MM.1S (cell line): Measurements from ENCODE around the gene FOXP4.
"Not testable (repeated sequence)": the region's sequence is repeated elsewhere in the genome, so short reads cannot be mapped to it uniquely, and the experiment has no call there.

Source experiments
- DNase-seq: peaks from one replicate; pipeline ENCODE4 v3.0.0-alpha.2; 2015
- H2AFZ ChIP-seq: fragments of 300-600 bp; sonication (generic); 2 replicates; pipeline ENCODE4 v1.6.0; 2016; ENCODE audit warnings: antibody characterized with exemption, low read length
- H3F3A ChIP-seq: fragments of 300-600 bp; sonication (generic); 2 replicates; pipeline ENCODE4 v1.6.1; 2016; ENCODE audit warnings: mild to moderate bottlenecking, antibody characterized with exemption, low read length, moderate library complexity, mixed read lengths; ENCODE audit not compliant: insufficient read depth
- H3K27ac ChIP-seq: fragments of 300-600 bp; sonication (generic); 2 replicates; pipeline ENCODE4 v1.5.1; 2016; ENCODE audit warnings: mild to moderate bottlenecking, low read length
- H3K27me3 ChIP-seq: fragments of 300-600 bp; sonication (generic); replicated peaks from 2 replicates; pipeline ENCODE4 v1.6.0; 2016; ENCODE audit warnings: low read length; ENCODE audit not compliant: insufficient read depth
- H3K36me3 ChIP-seq: fragments of 300-600 bp; sonication (generic); replicated peaks from 2 replicates; pipeline ENCODE4 v1.6.1; 2016; ENCODE audit warnings: mild to moderate bottlenecking, low read length, mixed read lengths; ENCODE audit not compliant: insufficient read depth
- H3K4me1 ChIP-seq: fragments of 300-600 bp; sonication (generic); 2 replicates; pipeline ENCODE4 v1.6.1; 2016; ENCODE audit warnings: low read length, mixed read lengths
- H3K4me2 ChIP-seq: fragments of 300-600 bp; sonication (generic); 2 replicates; pipeline ENCODE4 v1.6.0; 2016; ENCODE audit warnings: low read depth, low read length
- H3K4me3 ChIP-seq: fragments of 300-600 bp; sonication (generic); 2 replicates; pipeline ENCODE4 v1.5.1; 2016; ENCODE audit warnings: low read length, mixed read lengths
- H3K79me2 ChIP-seq: fragments of 300-600 bp; sonication (generic); 2 replicates; pipeline ENCODE4 v1.6.1; 2016; ENCODE audit warnings: mixed run types, low read length, mixed read lengths
- H3K9ac ChIP-seq: fragments of 300-600 bp; sonication (generic); 2 replicates; pipeline ENCODE4 v1.6.1; 2016; ENCODE audit warnings: low read length, mixed read lengths
- H3K9me2 ChIP-seq: fragments of 300-600 bp; sonication (generic); replicated peaks from 2 replicates; pipeline ENCODE4 v1.6.1; 2016; ENCODE audit warnings: mild to moderate bottlenecking, low read length, mixed read lengths; ENCODE audit not compliant: insufficient read depth
- H3K9me3 ChIP-seq: fragments of 300-600 bp; sonication (generic); replicated peaks from 2 replicates; pipeline ENCODE4 v1.6.1; 2016; ENCODE audit warnings: mild to moderate bottlenecking, low read length, mixed read lengths; ENCODE audit not compliant: insufficient read depth
- H4K20me1 ChIP-seq: fragments of 300-600 bp; sonication (generic); 2 replicates; pipeline ENCODE4 v1.6.1; 2016; ENCODE audit warnings: mild to moderate bottlenecking, low read length, moderate library complexity, mixed read lengths; ENCODE audit not compliant: insufficient read depth
- CTCF ChIP-seq: fragments of 300-600 bp; sonication (generic); IDR thresholded peaks from 2 replicates; pipeline ENCODE4 v1.5.1; 2016; ENCODE audit warnings: antibody characterized with exemption, low read length, mixed read lengths
- EZH2 ChIP-seq: fragments of 300-600 bp; sonication (generic); optimal IDR thresholded peaks from 2 replicates; pipeline ENCODE3; 2017; ENCODE audit warnings: low read depth, mild to moderate bottlenecking, antibody characterized with exemption, low read length, mixed read lengths
- EZH2phosphoT487 ChIP-seq: fragments of 300-600 bp; sonication (generic); IDR thresholded peaks from 2 replicates; pipeline ENCODE4 v1.6.1; 2018; ENCODE audit warnings: antibody characterized with exemption, low read length

FOXP4 gene

GRCh38 chr6:41614715-41615114 is 68.5 kb downstream of the FOXP4 start:
- peaks cover 3% of the 10 kb centered on the region; the same call in 1 of the 2 replicates for H3K27me3 ChIP-seq
- H3K9ac ChIP-seq: no peak overlapping the region
- no peak overlapping the region for H3K4me3 ChIP-seq
- no peak for DNase-seq
- no peaks in the 10 kb centered on the region for H3K36me3 ChIP-seq
- H4K20me1 ChIP-seq: no peaks in the 10 kb centered on the region
- H3K9me2 ChIP-seq: no peaks in the 10 kb centered on the region
- TF ChIP-seq CTCF (no peak), EZH2 (no peak)
- H3K9me3 ChIP-seq: no peaks in the 10 kb centered on the region
- H3K27ac ChIP-seq: no peak overlapping the region
- no peak overlapping the region for H3K4me2 ChIP-seq
- no peaks in the 10 kb centered on the region for H3K4me1 ChIP-seq
- H3F3A ChIP-seq: no peaks in the 10 kb centered on the region
- no peak overlapping the region for H2AFZ ChIP-seq
- no peaks in the 10 kb centered on the region for H3K79me2 ChIP-seq

DNA sequence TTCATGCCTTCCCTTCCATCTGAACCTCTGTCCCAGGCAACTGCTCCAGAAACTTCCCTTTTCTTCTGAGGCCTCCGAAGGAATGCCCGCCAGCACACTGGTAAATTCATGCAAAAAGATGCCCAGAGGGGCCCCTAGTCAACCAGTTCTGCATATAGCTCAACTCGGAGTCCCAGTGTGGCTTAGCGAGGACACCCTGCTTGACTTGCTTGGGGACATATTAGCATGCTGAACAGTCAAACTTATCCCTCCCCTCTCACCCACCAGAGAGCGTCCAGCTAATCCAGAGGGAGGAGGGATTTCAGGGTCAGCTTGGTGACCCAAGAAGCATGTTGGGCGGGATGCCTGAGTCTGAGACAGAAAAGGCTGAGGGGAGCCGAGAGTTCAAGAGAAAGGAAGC is 69.1 kb downstream of the FOXP4 start:
- no peaks in the 10 kb centered on the region for H3F3A ChIP-seq
- H3K9ac ChIP-seq: no peak overlapping the region
- no peaks in the 10 kb centered on the region for H3K9me3 ChIP-seq
- TF ChIP-seq EZH2phosphoT487 (no peak), EZH2 (no peak), CTCF (no peak)
- no peaks in the 10 kb centered on the region for H3K4me1 ChIP-seq
- no peak overlapping the region for H2AFZ ChIP-seq
- no peaks in the 10 kb centered on the region for H3K79me2 ChIP-seq
- no peak overlapping the region for H3K4me2 ChIP-seq
- H3K27ac ChIP-seq: no peak overlapping the region
- peaks cover 3% of the 10 kb centered on the region; the same call in 1 of the 2 replicates for H3K27me3 ChIP-seq
- no peaks in the 10 kb centered on the region for H4K20me1 ChIP-seq
- DNase-seq: no peak
- H3K36me3 ChIP-seq: no peaks in the 10 kb centered on the region
- no peak overlapping the region for H3K4me3 ChIP-seq
- H3K9me2 ChIP-seq: no peaks in the 10 kb centered on the region

GRCh38 chr6:41618598-41618997 is 72.4 kb downstream of the FOXP4 start:
- no peak overlapping the region for H3K9ac ChIP-seq
- no peak overlapping the region for H2AFZ ChIP-seq
- no peak overlapping the region for H3K4me2 ChIP-seq
- no peaks in the 10 kb centered on the region for H3K9me2 ChIP-seq
- H3K4me1 ChIP-seq: no peaks in the 10 kb centered on the region
- peaks cover 3% of the 10 kb centered on the region; the same call in 1 of the 2 replicates for H3K27me3 ChIP-seq
- no peaks in the 10 kb centered on the region for H3K79me2 ChIP-seq
- H3K36me3 ChIP-seq: no peaks in the 10 kb centered on the region
- H4K20me1 ChIP-seq: no peaks in the 10 kb centered on the region
- no peak overlapping the region for H3K4me3 ChIP-seq
- no peaks in the 10 kb centered on the region for H3F3A ChIP-seq
- no peak overlapping the region for H3K27ac ChIP-seq
- TF ChIP-seq CTCF (no peak), EZH2phosphoT487 (no peak), EZH2 (no peak)
- DNase-seq: no peak
- no peaks in the 10 kb centered on the region for H3K9me3 ChIP-seq

DNA sequence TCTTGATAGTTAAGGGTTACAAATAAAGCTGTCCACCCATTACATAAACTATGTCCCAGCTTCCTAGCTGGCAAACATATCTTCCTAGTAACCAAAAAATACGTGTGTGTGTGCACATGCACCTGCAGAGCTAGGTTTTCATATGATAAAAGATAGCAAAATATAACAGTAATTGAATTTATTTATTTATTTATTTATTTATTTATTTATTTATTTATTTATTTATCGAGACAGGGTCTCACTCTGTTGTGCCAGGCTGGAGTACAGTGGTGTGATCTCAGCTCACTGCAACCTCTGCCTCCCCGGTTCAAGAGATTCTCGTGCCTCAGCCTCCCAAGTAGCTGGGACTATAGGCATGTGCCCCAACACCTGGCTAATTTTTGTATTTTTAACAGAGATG is 73.0 kb downstream of the FOXP4 start:
- H3K79me2 ChIP-seq, DNase-seq, H3K9me2 ChIP-seq: not testable (repeated sequence)

More for the DNA sequence above, 73.0 kb downstream of the FOXP4 start:
- not testable (repeated sequence) for H2AFZ ChIP-seq, H3K36me3 ChIP-seq, H3K27me3 ChIP-seq, H3K4me2 ChIP-seq, H3K4me1 ChIP-seq, H3F3A ChIP-seq, H4K20me1 ChIP-seq, H3K4me3 ChIP-seq, H3K9me3 ChIP-seq, H3K9ac ChIP-seq, H3K27ac ChIP-seq
